DOHH2 (cell line): Measurements from ENCODE around the gene PCBD2.

Experiments used
- EZH2phosphoT487 ChIP-seq: fragments of 200-600 bp; sonication (generic); IDR thresholded peaks from 2 replicates; pipeline ENCODE4 v1.6.1; 2017; ENCODE audit warnings: borderline replicate concordance, mild to moderate bottlenecking, antibody characterized with exemption, low read length, moderate library complexity, mixed read lengths
- TF ChIP-seq, protein P1 (sequence below): fragments of 200-600 bp; sonication (generic); IDR thresholded peaks from one replicate; pipeline ENCODE4 v1.5.1; 2014; ENCODE audit warnings: antibody characterized with exemption, mild to moderate bottlenecking, low read depth, low read length; ENCODE audit not compliant: poor library complexity, severe bottlenecking

DNA sequence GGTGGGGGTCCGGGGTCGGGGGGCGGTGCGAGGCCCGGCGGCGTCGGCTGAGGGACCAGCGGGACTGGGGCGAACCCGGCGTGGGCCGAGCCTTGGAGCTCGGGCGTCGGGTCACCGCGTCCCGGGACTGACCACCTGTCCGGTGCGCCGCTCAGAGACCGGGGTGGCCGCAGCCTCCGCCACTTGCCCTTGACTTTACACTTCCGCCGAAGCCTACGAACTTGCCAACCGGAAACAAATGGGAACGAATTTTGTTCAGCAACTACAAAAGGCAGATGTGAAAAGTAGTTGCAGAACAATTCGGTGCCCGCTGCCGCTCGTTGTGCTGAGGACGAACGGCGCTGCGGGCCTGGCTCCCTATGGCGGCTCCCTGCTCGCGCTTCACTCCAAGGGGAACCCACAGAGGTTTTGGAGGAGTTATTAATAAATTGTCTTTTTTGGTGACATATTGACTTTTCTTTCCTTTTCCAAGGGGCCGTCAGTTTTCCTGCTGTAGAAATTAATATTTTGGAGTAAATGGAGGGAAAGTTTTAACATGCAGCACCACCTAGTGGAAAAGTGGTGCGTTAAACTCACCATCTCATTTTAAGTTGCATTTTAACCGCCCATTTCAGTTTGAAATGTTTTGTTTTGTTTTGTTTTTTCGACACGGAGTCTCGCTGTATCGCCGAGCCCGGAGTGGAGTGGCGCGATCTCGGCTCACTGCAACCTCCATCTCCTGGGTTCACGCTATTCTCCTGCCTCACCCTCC, 490 bp downstream of the PCBD2 start:
- TF ChIP-seq, protein P1, sequence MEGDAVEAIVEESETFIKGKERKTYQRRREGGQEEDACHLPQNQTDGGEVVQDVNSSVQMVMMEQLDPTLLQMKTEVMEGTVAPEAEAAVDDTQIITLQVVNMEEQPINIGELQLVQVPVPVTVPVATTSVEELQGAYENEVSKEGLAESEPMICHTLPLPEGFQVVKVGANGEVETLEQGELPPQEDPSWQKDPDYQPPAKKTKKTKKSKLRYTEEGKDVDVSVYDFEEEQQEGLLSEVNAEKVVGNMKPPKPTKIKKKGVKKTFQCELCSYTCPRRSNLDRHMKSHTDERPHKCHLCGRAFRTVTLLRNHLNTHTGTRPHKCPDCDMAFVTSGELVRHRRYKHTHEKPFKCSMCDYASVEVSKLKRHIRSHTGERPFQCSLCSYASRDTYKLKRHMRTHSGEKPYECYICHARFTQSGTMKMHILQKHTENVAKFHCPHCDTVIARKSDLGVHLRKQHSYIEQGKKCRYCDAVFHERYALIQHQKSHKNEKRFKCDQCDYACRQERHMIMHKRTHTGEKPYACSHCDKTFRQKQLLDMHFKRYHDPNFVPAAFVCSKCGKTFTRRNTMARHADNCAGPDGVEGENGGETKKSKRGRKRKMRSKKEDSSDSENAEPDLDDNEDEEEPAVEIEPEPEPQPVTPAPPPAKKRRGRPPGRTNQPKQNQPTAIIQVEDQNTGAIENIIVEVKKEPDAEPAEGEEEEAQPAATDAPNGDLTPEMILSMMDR = peak; percentile 81
- no peak for TF ChIP-seq EZH2phosphoT487
